H1 (cell line): ENCODE data around the gene NEK4. TPM values are rescaled to one million over a fixed set of nuclear protein-coding genes. Genes with fewer than 3 reads are reported as not detected.

ENCODE experiments used
- CTCF ChIA-PET: fragments of 300-600 bp; sonication (Branson Sonifier 250); formaldehyde crosslinking; loops from one replicate; lab custom pipeline; 2021; ENCODE audit not compliant: partially characterized antibody; lab: Charles Lee
- POLR2A ChIA-PET: fragments of 300-600 bp; sonication (Branson Sonifier 250); formaldehyde crosslinking; loops from one replicate; lab custom pipeline; 2021; ENCODE audit warnings: inconsistent platforms; ENCODE audit not compliant: partially characterized antibody; lab: Charles Lee
- DNase-seq, 2 experiments: peaks; one replicate each; pipeline versions ENCODE4 v3.0.0 to v3.0.0-alpha.2; 2010 to 2022; ENCODE audit warnings: low spot score in 2 of 2, low read depth in 1 of 2, mixed read lengths in 1 of 2
- FAIRE-seq: peaks from 2 replicates; lab custom pipeline; 2011; peaks lifted over from hg19 to GRCh38; lab: Jason Lieb, UNC
- H2AFZ ChIP-seq: 2 replicates; pipeline ENCODE4 v1.8.1; 2012; ENCODE audit warnings: low read length, inconsistent platforms
- H2AK5ac ChIP-seq: 2 replicates; pipeline ENCODE4 v1.6.1; 2013; ENCODE audit warnings: low read depth, low read length
- H2BK120ac ChIP-seq: replicated peaks from 2 replicates; pipeline ENCODE3; 2013; ENCODE audit warnings: low read depth, low read length, inconsistent platforms
- H2BK12ac ChIP-seq: 2 replicates; pipeline ENCODE4 v1.6.1; 2013; ENCODE audit warnings: low read depth, low read length
- H2BK15ac ChIP-seq: 2 replicates; pipeline ENCODE4 v1.6.1; 2013; ENCODE audit warnings: low read length
- H2BK20ac ChIP-seq: 2 replicates; pipeline ENCODE4 v1.6.1; 2013; ENCODE audit warnings: low read length
- H2BK5ac ChIP-seq: 2 replicates; pipeline ENCODE4 v1.6.1; 2013; ENCODE audit warnings: low read depth, low read length
- H3K14ac ChIP-seq: 2 replicates; pipeline ENCODE4 v1.6.1; 2013; ENCODE audit warnings: inconsistent platforms; ENCODE audit not compliant: insufficient read length
- H3K18ac ChIP-seq: 2 replicates; pipeline ENCODE4 v1.6.1; 2013; ENCODE audit warnings: low read length; ENCODE audit errors: extremely low read depth
- H3K23ac ChIP-seq: 2 replicates; pipeline ENCODE4 v1.6.1; 2013; ENCODE audit warnings: inconsistent platforms; ENCODE audit not compliant: insufficient read length
- H3K23me2 ChIP-seq: 2 replicates; pipeline ENCODE4 v1.6.1; 2013; ENCODE audit warnings: low read depth, low read length
- H3K27ac ChIP-seq: 2 replicates; pipeline ENCODE4 v1.6.1; 2011; ENCODE audit warnings: low read depth, low read length, inconsistent platforms
- H3K27me3 ChIP-seq, 4 experiments: replicated peaks in 1 of 4; 1 replicate in 1 of 4; 2 replicates in 3 of 4; pipeline versions ENCODE4 v1.6.1 to v1.8.1; 2011 to 2013; ENCODE audit warnings: low read length in 3 of 4, mild to moderate bottlenecking in 3 of 4, inconsistent platforms in 2 of 4, mixed read lengths in 2 of 4, moderate library complexity in 1 of 4; ENCODE audit not compliant: control insufficient read depth in 3 of 4, insufficient read depth in 3 of 4; ENCODE audit errors: extremely low read depth in 1 of 4
- H3K36me3 ChIP-seq, 4 experiments: 2 replicates each; pipeline versions ENCODE4 v1.6.1 to v1.8.1; 2011 to 2013; ENCODE audit warnings: mild to moderate bottlenecking in 4 of 4, low read length in 3 of 4, moderate library complexity in 2 of 4, control low read depth in 1 of 4, inconsistent platforms in 1 of 4; ENCODE audit not compliant: insufficient read depth in 4 of 4, control insufficient read depth in 2 of 4
- H3K4ac ChIP-seq: replicated peaks from 2 replicates; pipeline ENCODE3; 2013; ENCODE audit warnings: low read length, low read depth, mixed read lengths, inconsistent platforms; ENCODE audit not compliant: insufficient read length
- H3K4me1 ChIP-seq, 4 experiments: replicated peaks in 1 of 4; 1 replicate in 1 of 4; 2 replicates in 3 of 4; pipeline versions ENCODE4 v1.6.1 to v1.8.1; 2011 to 2013; ENCODE audit warnings: low read length in 3 of 4, inconsistent platforms in 2 of 4, mixed read lengths in 1 of 4; ENCODE audit not compliant: insufficient read depth in 4 of 4, control insufficient read depth in 3 of 4
- H3K4me2 ChIP-seq, 2 experiments: 2 replicates each; pipeline versions ENCODE4 v1.6.1 to v1.8.1; 2011 to 2013; ENCODE audit warnings: low read depth in 2 of 2, low read length in 2 of 2, control low read depth in 1 of 2, inconsistent platforms in 1 of 2, mild to moderate bottlenecking in 1 of 2; ENCODE audit not compliant: insufficient read depth in 1 of 2
- H3K4me3 ChIP-seq, 4 experiments: fragments of 200-600, 300-600 bp in 1 of 4; sonication (generic), shearing (Covaris generic), sonication (Bioruptor Twin) in 1 of 4; 2 replicates each; pipeline versions ENCODE4 v1.5.1 to v1.8.1; 2011 to 2016; ENCODE audit warnings: low read length in 4 of 4, low read depth in 3 of 4, control low read depth in 2 of 4, inconsistent platforms in 2 of 4, mild to moderate bottlenecking in 2 of 4, mixed read lengths in 1 of 4, moderate library complexity in 1 of 4; ENCODE audit not compliant: insufficient read depth in 2 of 4; ENCODE audit errors: extremely low read depth in 1 of 4
- H3K56ac ChIP-seq: replicated peaks from 2 replicates; pipeline ENCODE3; 2013; ENCODE audit warnings: low read depth, mild to moderate bottlenecking, mixed read lengths, low read length, inconsistent platforms; ENCODE audit not compliant: insufficient read length
- H3K79me1 ChIP-seq: 2 replicates; pipeline ENCODE4 v1.6.1; 2013; ENCODE audit warnings: low read depth, low read length, control low read depth
- H3K79me2 ChIP-seq, 2 experiments: 2 replicates each; pipeline versions ENCODE4 v1.6.1 to v1.8.1; 2012 to 2013; ENCODE audit warnings: low read length in 2 of 2, mild to moderate bottlenecking in 2 of 2, inconsistent platforms in 1 of 2; ENCODE audit not compliant: insufficient read depth in 2 of 2, control insufficient read depth in 1 of 2
- H3K9ac ChIP-seq, 4 experiments: replicated peaks in 1 of 4; 1 replicate in 1 of 4; 2 replicates in 3 of 4; pipeline versions ENCODE4 v1.6.1 to v1.8.1; 2011 to 2013; ENCODE audit warnings: low read depth in 3 of 4, low read length in 3 of 4, control low read depth in 2 of 4, mild to moderate bottlenecking in 2 of 4, moderate library complexity in 2 of 4, inconsistent platforms in 1 of 4; ENCODE audit errors: extremely low read depth in 1 of 4
- H3K9me3 ChIP-seq, 2 experiments: 2 replicates each; pipeline versions ENCODE4 v1.6.1 to v1.8.1; 2012 to 2013; ENCODE audit warnings: mild to moderate bottlenecking in 2 of 2, moderate library complexity in 2 of 2, control low read depth in 1 of 2, inconsistent platforms in 1 of 2, low read depth in 1 of 2, low read length in 1 of 2, mixed read lengths in 1 of 2; ENCODE audit not compliant: insufficient read depth in 2 of 2
- H4K20me1 ChIP-seq, 2 experiments: replicated peaks in 1 of 2; 2 replicates each; pipeline versions ENCODE3 to v1.8.1; 2011 to 2013; ENCODE audit warnings: inconsistent platforms in 2 of 2, low read length in 2 of 2, mild to moderate bottlenecking in 1 of 2; ENCODE audit not compliant: insufficient read depth in 2 of 2, control insufficient read depth in 1 of 2
- H4K5ac ChIP-seq: 2 replicates; pipeline ENCODE4 v1.6.1; 2013; ENCODE audit warnings: low read length, low read depth, mixed read lengths, inconsistent platforms; ENCODE audit not compliant: insufficient read length
- H4K8ac ChIP-seq: 2 replicates; pipeline ENCODE4 v1.8.0; 2013; ENCODE audit warnings: mild to moderate bottlenecking, moderate library complexity, low read length, inconsistent platforms; ENCODE audit not compliant: insufficient read depth; ENCODE audit errors: extremely low read depth
- H4K91ac ChIP-seq: replicated peaks from 2 replicates; pipeline ENCODE3; 2013; ENCODE audit warnings: low read length, mixed read lengths, inconsistent platforms; ENCODE audit not compliant: insufficient read length
- EZH2 ChIP-seq: fragments of 200-600 bp; sonication (generic); IDR thresholded peaks from 2 replicates; pipeline ENCODE4 v1.7.1; 2012; ENCODE audit warnings: low read depth, mild to moderate bottlenecking, moderate library complexity, low read length, inconsistent platforms; ENCODE audit not compliant: severe bottlenecking
- WGBS, 2 experiments: shearing (Covaris generic) in 1 of 2; methylation state at CpG; one replicate each; pipeline versions ENCODE4 v1.1.6 to v1.1.7; 2013 to 2015; ENCODE audit warnings: low lambda C conversion rate in 2 of 2, mixed read lengths in 2 of 2, inconsistent platforms in 1 of 2, low coverage in 1 of 2, missing lambda C conversion rate in 1 of 2; ENCODE audit not compliant: insufficient replicate concordance in 2 of 2, insufficient coverage in 1 of 2, insufficient read length in 1 of 2; ENCODE audit errors: extremely low coverage in 1 of 2, missing lambda C conversion rate in 1 of 2; 5-methylcytosine and 5-hydroxymethylcytosine counted together
- polyA plus RNA-seq, 7 experiments: library from polyadenylated mRNA; depleted of rRNA in 3 of 7; stranded (reverse) in 5 of 7; unstranded in 2 of 7; fragments of >200 nt in 5 of 7; fragments of 200-250 nt in 2 of 7; gene quantifications; 1 replicate in 5 of 7; 2 replicates in 1 of 7; 4 replicates in 1 of 7; pipeline versions ENCODE4 v1.2.1 to v1.2.3, GENCODE V29; 2011 to 2013; ENCODE audit warnings: missing spikeins in 2 of 7, mixed read lengths in 2 of 7
- total RNA-seq: library from RNA; stranded (reverse); fragmentation: NEBNext Ultra II Directional; extraction: Animal tissue kit (Norgen Biotek cat#: 25700); gene quantifications from 2 replicates; pipeline ENCODE4 v1.2.1, GENCODE V29; 2021
- TF ChIP-seq, protein P1 (sequence below): IDR thresholded peaks from 2 replicates; pipeline ENCODE4 v1.6.1; 2011; ENCODE audit warnings: low read depth, mild to moderate bottlenecking, low read length; ENCODE audit not compliant: insufficient read depth

Gene NEK4
- total and polyA plus RNA-seq, 2 of the 8 experiments (the other 6 are each of a cell fraction or from before 2014, with no cell fraction given) = 7.5 to 40.0 TPM

DNA sequence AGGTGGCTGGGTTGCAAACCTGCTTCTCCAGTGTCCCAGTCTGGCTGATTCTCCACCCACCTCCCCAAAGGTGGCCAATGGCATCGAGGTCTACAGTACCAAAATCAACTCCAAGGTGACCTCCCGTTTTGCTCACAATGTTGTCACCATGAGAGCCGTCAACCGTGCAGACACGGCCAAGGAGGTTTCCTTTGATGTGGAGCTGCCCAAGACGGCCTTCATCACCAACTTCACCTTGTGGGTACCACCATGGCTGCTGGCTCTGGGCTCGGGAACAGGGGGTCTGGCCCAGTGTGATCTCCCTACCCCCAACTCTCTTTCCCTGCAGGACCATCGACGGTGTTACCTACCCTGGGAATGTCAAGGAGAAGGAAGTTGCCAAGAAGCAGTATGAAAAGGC lies 25.7 kb upstream of the NEK4 start:
- H3K14ac ChIP-seq = no peak overlapping the region
- H2AFZ ChIP-seq = no peak overlapping the region
- no peaks in the 10 kb centered on the region for H3K4me1 ChIP-seq
- H3K9me3 ChIP-seq = no peaks in the 10 kb centered on the region
- peaks cover 0 to 2% of the 10 kb centered on the region in 2 experiments for H4K20me1 ChIP-seq
- no peaks in the 10 kb centered on the region for H3K79me1 ChIP-seq
- H4K5ac ChIP-seq = no peak overlapping the region
- H2BK15ac ChIP-seq = no peak overlapping the region
- no peak overlapping the region for H3K27ac ChIP-seq
- H3K79me2 ChIP-seq = no peaks in the 10 kb centered on the region
- no peak overlapping the region for H3K56ac ChIP-seq
- H3K4me3 ChIP-seq = no peak overlapping the region
- no peak overlapping the region for H2BK120ac ChIP-seq
- no peak overlapping the region for H2BK20ac ChIP-seq
- no peak overlapping the region for H3K18ac ChIP-seq
- H3K4ac ChIP-seq = no peak overlapping the region
- no peak overlapping the region for H2BK12ac ChIP-seq
- no peaks in the 10 kb centered on the region for H3K36me3 ChIP-seq
- DNase-seq (no peak), FAIRE-seq (no peak)
- H3K4me2 ChIP-seq = no peak overlapping the region
- H3K9ac ChIP-seq = no peak overlapping the region
- H4K8ac ChIP-seq = no peak overlapping the region
- no peak overlapping the region for H4K91ac ChIP-seq
- H3K23ac ChIP-seq = no peak overlapping the region
- H2BK5ac ChIP-seq = no peak overlapping the region
- no peak for TF ChIP-seq EZH2
- TF ChIP-seq, protein P1, sequence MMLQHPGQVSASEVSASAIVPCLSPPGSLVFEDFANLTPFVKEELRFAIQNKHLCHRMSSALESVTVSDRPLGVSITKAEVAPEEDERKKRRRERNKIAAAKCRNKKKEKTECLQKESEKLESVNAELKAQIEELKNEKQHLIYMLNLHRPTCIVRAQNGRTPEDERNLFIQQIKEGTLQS = no peak
- no peaks in the 10 kb centered on the region for H3K23me2 ChIP-seq
- H3K27me3 ChIP-seq = no peaks in the 10 kb centered on the region
- POLR2A ChIA-PET = no interaction called here
- WGBS, 2 experiments = 91% methylated on average over 9 of the region's 9 CpGs; no CpG with 5 or more reads in 1 of the 2 experiments
- H2AK5ac ChIP-seq = no peak overlapping the region
- CTCF ChIA-PET = interaction anchor here (1.1 to 6.9 kb wide), 6 partner anchors 15 to 139 kb away, joined by 3 to 86 read pairs (median 3); no protein-coding TSS in a partner anchor
